HEK293 (cell line): ENCODE measurements around the gene RBBP7.

ENCODE experiments used
- CTCF ChIP-seq: fragments of 450-650 bp; formaldehyde crosslinking; IDR thresholded peaks from 2 replicates; pipeline ENCODE4 v1.5.1; 2016; ENCODE audit warnings: missing biosample characterization, missing genetic modification characterization
- ELK4 ChIP-seq: IDR thresholded peaks from 2 replicates; pipeline ENCODE4 v1.6.1; 2011; ENCODE audit warnings: mild to moderate bottlenecking, low read depth, low read length, borderline replicate concordance
- GLIS2 ChIP-seq: fragments of 450-650 bp; formaldehyde crosslinking; IDR thresholded peaks from 2 replicates; pipeline ENCODE4 v1.5.1; 2016; ENCODE audit warnings: missing biosample characterization, missing genetic modification characterization
- HOXC10 ChIP-seq: sonication (generic); formaldehyde crosslinking; IDR thresholded peaks from 2 replicates; pipeline ENCODE4 v1.8.1; 2023; ENCODE audit warnings: mild to moderate bottlenecking, missing genetic modification reagents
- IKZF3 ChIP-seq: fragments of 450-650 bp; IDR thresholded peaks from 2 replicates; pipeline ENCODE4 v1.5.0; 2018; ENCODE audit warnings: missing biosample characterization, mild to moderate bottlenecking, missing genetic modification characterization, moderate library complexity
- KLF10 ChIP-seq: fragments of 450-650 bp; IDR thresholded peaks from 2 replicates; pipeline ENCODE4 v1.5.1; 2018; ENCODE audit warnings: missing biosample characterization, mild to moderate bottlenecking, missing genetic modification characterization
- MEIS1 ChIP-seq: sonication (generic); formaldehyde crosslinking; IDR thresholded peaks from 2 replicates; pipeline ENCODE4 v1.8.1; 2022; ENCODE audit warnings: missing genetic modification reagents, mild to moderate bottlenecking, borderline replicate concordance
- PATZ1 ChIP-seq: fragments of 450-650 bp; formaldehyde crosslinking; IDR thresholded peaks from 2 replicates; pipeline ENCODE4 v1.5.1; 2016; ENCODE audit warnings: missing biosample characterization, missing genetic modification characterization
- PRDM1 ChIP-seq: fragments of 450-650 bp; formaldehyde crosslinking; IDR thresholded peaks from 2 replicates; pipeline ENCODE4; 2016; ENCODE audit warnings: missing biosample characterization, missing genetic modification characterization
- SP3 ChIP-seq: fragments of 450-650 bp; formaldehyde crosslinking; IDR thresholded peaks from 2 replicates; pipeline ENCODE4 v1.5.1; 2016; ENCODE audit warnings: missing biosample characterization, missing genetic modification characterization
- YY1 ChIP-seq: fragments of 450-650 bp; formaldehyde crosslinking; IDR thresholded peaks from 2 replicates; pipeline ENCODE4 v1.5.1; 2018; ENCODE audit warnings: missing biosample characterization, missing genetic modification characterization
- ZBTB1 ChIP-seq: fragments of 450-650 bp; formaldehyde crosslinking; IDR thresholded peaks from 2 replicates; pipeline ENCODE4 v1.5.1; 2016; ENCODE audit warnings: missing biosample characterization, missing genetic modification characterization
- ZBTB10 ChIP-seq: fragments of 450-650 bp; formaldehyde crosslinking; IDR thresholded peaks from 2 replicates; pipeline ENCODE4 v1.5.1; 2016; ENCODE audit warnings: missing biosample characterization, missing genetic modification characterization
- ZBTB21 ChIP-seq: fragments of 450-650 bp; formaldehyde crosslinking; IDR thresholded peaks from 2 replicates; pipeline ENCODE4 v1.5.1; 2017; ENCODE audit warnings: missing biosample characterization, missing genetic modification characterization
- ZBTB44 ChIP-seq: fragments of 450-650 bp; IDR thresholded peaks from 2 replicates; pipeline ENCODE4 v1.5.1; 2018; ENCODE audit warnings: missing biosample characterization, mild to moderate bottlenecking, missing genetic modification characterization
- ZBTB48 ChIP-seq: fragments of 450-650 bp; formaldehyde crosslinking; IDR thresholded peaks from 2 replicates; pipeline ENCODE4 v1.5.1; 2016; ENCODE audit warnings: missing biosample characterization, missing genetic modification characterization
- ZFHX2 ChIP-seq: fragments of 450-650 bp; formaldehyde crosslinking; conservative IDR thresholded peaks from 2 replicates; pipeline ENCODE4 v1.5.1; 2016; ENCODE audit warnings: missing biosample characterization, missing genetic modification characterization
- ZIC2 ChIP-seq: fragments of 450-650 bp; formaldehyde crosslinking; IDR thresholded peaks from 2 replicates; pipeline ENCODE4 v1.5.1; 2016; ENCODE audit warnings: missing biosample characterization, missing genetic modification characterization
- ZNF132 ChIP-seq: fragments of 450-650 bp; formaldehyde crosslinking; IDR thresholded peaks from 2 replicates; pipeline ENCODE4 v1.5.1; 2017; ENCODE audit warnings: missing biosample characterization, missing genetic modification characterization, borderline replicate concordance
- ZNF140 ChIP-seq: fragments of 450-650 bp; formaldehyde crosslinking; IDR thresholded peaks from 2 replicates; pipeline ENCODE4 v1.5.1; 2016; ENCODE audit warnings: missing biosample characterization, missing genetic modification characterization
- ZNF157 ChIP-seq: fragments of 450-650 bp; formaldehyde crosslinking; IDR thresholded peaks from 2 replicates; pipeline ENCODE4 v1.5.1; 2016; ENCODE audit warnings: missing biosample characterization, missing genetic modification characterization
- ZNF248 ChIP-seq: fragments of 450-650 bp; formaldehyde crosslinking; IDR thresholded peaks from 2 replicates; pipeline ENCODE4 v1.5.1; 2017; ENCODE audit warnings: missing biosample characterization, missing genetic modification characterization
- ZNF341 ChIP-seq: fragments of 450-650 bp; formaldehyde crosslinking; IDR thresholded peaks from 2 replicates; pipeline ENCODE4; 2016; ENCODE audit warnings: low read depth, missing biosample characterization, missing genetic modification characterization
- ZNF354C ChIP-seq: fragments of 450-650 bp; formaldehyde crosslinking; IDR thresholded peaks from 2 replicates; pipeline ENCODE4 v1.5.1; 2016; ENCODE audit warnings: missing biosample characterization, missing genetic modification characterization, low read depth, borderline replicate concordance
- ZNF416 ChIP-seq: fragments of 450-650 bp; formaldehyde crosslinking; IDR thresholded peaks from 2 replicates; pipeline ENCODE4 v1.5.1; 2016; ENCODE audit warnings: missing biosample characterization, missing genetic modification characterization
- ZNF433 ChIP-seq: fragments of 450-650 bp; formaldehyde crosslinking; IDR thresholded peaks from 2 replicates; pipeline ENCODE4 v1.5.1; 2016; ENCODE audit warnings: missing biosample characterization, missing genetic modification characterization, low read depth
- ZNF561 ChIP-seq: fragments of 450-650 bp; IDR thresholded peaks from 2 replicates; pipeline ENCODE4 v1.5.1; 2018; ENCODE audit warnings: missing biosample characterization, missing genetic modification characterization, borderline replicate concordance
- ZNF580 ChIP-seq: fragments of 450-650 bp; formaldehyde crosslinking; IDR thresholded peaks from 2 replicates; pipeline ENCODE4 v1.5.1; 2016; ENCODE audit warnings: missing biosample characterization, missing genetic modification characterization
- ZNF660 ChIP-seq: fragments of 450-650 bp; IDR thresholded peaks from 2 replicates; pipeline ENCODE4 v1.5.1; 2018; ENCODE audit warnings: missing biosample characterization, mild to moderate bottlenecking, missing genetic modification characterization
- ZXDB ChIP-seq: fragments of 450-650 bp; formaldehyde crosslinking; IDR thresholded peaks from 2 replicates; pipeline ENCODE4 v1.5.1; 2016; ENCODE audit warnings: missing biosample characterization, missing genetic modification characterization

The RBBP7 gene

GRCh38 chrX:16869393-16870094, 618 bp downstream of the RBBP7 start (continued):
- TF ChIP-seq ZBTB44, result no peak
- TF ChIP-seq ZNF157 (tag by site-specific recombination), result no peak
- peak; percentile 11; the same call in 1 of the 2 replicates for TF ChIP-seq ZNF660 (tag by site-specific recombination)
- 0 out of 2 replicates have a peak, but pooled peaks have one; percentile 28 for TF ChIP-seq YY1 (tag by site-specific recombination)
- TF ChIP-seq PRDM1 (tag by site-specific recombination), result no peak
- no peak for TF ChIP-seq ZNF140 (tag by site-specific recombination)
- peak; percentile 18; the same call in 1 of the 2 replicates for TF ChIP-seq ZFHX2
- TF ChIP-seq ZIC2 (tag by site-specific recombination), result 0 out of 2 replicates have a peak, but pooled peaks have one; percentile 9
- no peak for TF ChIP-seq ZNF416 (tag by site-specific recombination)
- TF ChIP-seq MEIS1, result no peak
- TF ChIP-seq ZNF561 (tag by site-specific recombination), result 0 out of 2 replicates have a peak, but pooled peaks have one; percentile 41
- no peak; the same call in 1 of the 2 replicates for TF ChIP-seq ZBTB21 (tag by site-specific recombination)
- peak; percentile 60 for TF ChIP-seq ZXDB (tag by site-specific recombination)
- TF ChIP-seq SP3 (tag by site-specific recombination), result no peak
- TF ChIP-seq KLF10 (tag by site-specific recombination), result no peak; the same call in 1 of the 2 replicates
- TF ChIP-seq ZNF354C, result no peak
- no peak for TF ChIP-seq ZNF248
- no peak for TF ChIP-seq CTCF (tag by site-specific recombination)
- TF ChIP-seq ELK4, result peak; percentile 44; the same call in 1 of the 2 replicates
- no peak for TF ChIP-seq ZNF433 (tag by site-specific recombination)
- peak; percentile 5; the same call in 1 of the 2 replicates for TF ChIP-seq IKZF3 (tag by site-specific recombination)
- no peak for TF ChIP-seq ZNF132 (tag by site-specific recombination)
- peak; percentile 13; the same call in 1 of the 2 replicates for TF ChIP-seq GLIS2 (tag by site-specific recombination)
- TF ChIP-seq ZBTB1 (tag by site-specific recombination), result no peak
- TF ChIP-seq PATZ1, result peak; percentile 11; the same call in 1 of the 2 replicates
- TF ChIP-seq ZBTB48 (tag by site-specific recombination), result no peak
- peak; percentile 20 for TF ChIP-seq ZBTB10 (tag by site-specific recombination)
- peak; percentile 17; the same call in 1 of the 2 replicates for TF ChIP-seq ZNF341 (tag by site-specific recombination)
- 0 out of 2 replicates have a peak, but pooled peaks have one; percentile 18 for TF ChIP-seq ZNF580 (tag by site-specific recombination)
- no peak for TF ChIP-seq HOXC10
